K562 (cell line): Measurements from ENCODE around the gene AXIN2.

Experiments used
- ESRRA ChIP-seq: fragments of 450-650 bp; IDR thresholded peaks from 2 replicates; pipeline ENCODE4 v1.6.1; 2014; ENCODE audit warnings: low read depth, mild to moderate bottlenecking, moderate library complexity, borderline replicate concordance
- PCBP2 ChIP-seq: fragments of 200-400 bp; formaldehyde crosslinking; IDR thresholded peaks from 2 replicates; pipeline ENCODE4 v1.6.1; 2018; ENCODE audit warnings: low read length, low read depth, mild to moderate bottlenecking, moderate library complexity; ENCODE audit not compliant: poor library complexity, severe bottlenecking
- TAF1 ChIP-seq: IDR thresholded peaks from 2 replicates; pipeline ENCODE4 v1.6.1; 2011; ENCODE audit warnings: mild to moderate bottlenecking, low read length, moderate library complexity; ENCODE audit not compliant: insufficient read depth, control insufficient read depth, severe bottlenecking; ENCODE audit errors: extremely low read depth

GRCh38 chr17:65542067-65542466 lies 19.4 kb downstream of the AXIN2 start:
- no peak for TF ChIP-seq ESRRA
- no peak for TF ChIP-seq TAF1
- no peak for TF ChIP-seq PCBP2
